GM18505 (cell line): ENCODE measurements around the gene LIPG.

Experiments
- ATAC-seq: cut with Tn5 transposase; IDR thresholded peaks from one replicate; pipeline ENCODE4 v1.9.1; 2021; ENCODE audit not compliant: unreplicated experiment
- POLR2A ChIP-seq: IDR thresholded peaks from 4 replicates; pipeline ENCODE4 v1.6.1; 2011; ENCODE audit warnings: borderline replicate concordance; ENCODE audit not compliant: insufficient read depth, insufficient read length; ENCODE audit errors: extremely low read depth

Gene LIPG

GRCh38 chr18:49618742-49619681 lies 57.2 kb downstream of the LIPG start:
- TF ChIP-seq POLR2A = no peak
- ATAC-seq = no peak

- no peak for TF ChIP-seq POLR2A
- ATAC-seq = no peak
Measured at GRCh38 chr18:49619801-49620200, 57.9 kb downstream of the LIPG start.

- ATAC-seq = no peak
- TF ChIP-seq POLR2A = no peak
Measured at GRCh38 chr18:49621301-49621700, 59.4 kb downstream of the LIPG start.

GRCh38 chr18:49621717-49622351 lies 60.0 kb downstream of the LIPG start:
- TF ChIP-seq POLR2A = no peak

GRCh38 chr18:49623571-49623970 lies 61.7 kb downstream of the LIPG start:
- no peak for TF ChIP-seq POLR2A
- no peak for ATAC-seq

More at GRCh38 chr18:49621717-49622351, 60.0 kb downstream of the LIPG start:
- no peak for ATAC-seq

GRCh38 chr18:49625021-49625691 lies 63.3 kb downstream of the LIPG start:
- ATAC-seq = no peak
- TF ChIP-seq POLR2A = no peak

- TF ChIP-seq POLR2A = no peak
Measured at GRCh38 chr18:49626842-49627467, 65.1 kb downstream of the LIPG start.

GRCh38 chr18:49628119-49628518 lies 66.3 kb downstream of the LIPG start:
- no peak for TF ChIP-seq POLR2A
- ATAC-seq = no peak

More at GRCh38 chr18:49626842-49627467, 65.1 kb downstream of the LIPG start:
- ATAC-seq = no peak

GRCh38 chr18:49628881-49629795 lies 67.3 kb downstream of the LIPG start:
- ATAC-seq = no peak
- no peak for TF ChIP-seq POLR2A

GRCh38 chr18:49630246-49630699 lies 68.4 kb downstream of the LIPG start:
- no peak for TF ChIP-seq POLR2A
- ATAC-seq = no peak

GRCh38 chr18:49631146-49631866 lies 69.4 kb downstream of the LIPG start:
- TF ChIP-seq POLR2A = no peak
- ATAC-seq = no peak

- ATAC-seq = no peak
Measured at GRCh38 chr18:49632588-49632987, 70.7 kb downstream of the LIPG start.

GRCh38 chr18:49638209-49638785 lies 76.4 kb downstream of the LIPG start:
- no peak for ATAC-seq
- TF ChIP-seq POLR2A = no peak

More at GRCh38 chr18:49632588-49632987, 70.7 kb downstream of the LIPG start:
- no peak for TF ChIP-seq POLR2A
